OCI-LY7 (cell line): ENCODE data around the gene IAPP.

Source experiments
- CTCF ChIP-seq: fragments of 200-600 bp; sonication (generic); conservative IDR thresholded peaks from 2 replicates; pipeline ENCODE4 v1.5.1; 2014; ENCODE audit warnings: mild to moderate bottlenecking, antibody characterized with exemption, low read length, moderate library complexity, mixed read lengths
- EZH2phosphoT487 ChIP-seq: fragments of 200-600 bp; sonication (generic); IDR thresholded peaks from 2 replicates; pipeline ENCODE4 v1.6.1; 2018; ENCODE audit warnings: low read depth, borderline replicate concordance, mild to moderate bottlenecking, mixed run types, antibody characterized with exemption, low read length, moderate library complexity, mixed read lengths

DNA sequence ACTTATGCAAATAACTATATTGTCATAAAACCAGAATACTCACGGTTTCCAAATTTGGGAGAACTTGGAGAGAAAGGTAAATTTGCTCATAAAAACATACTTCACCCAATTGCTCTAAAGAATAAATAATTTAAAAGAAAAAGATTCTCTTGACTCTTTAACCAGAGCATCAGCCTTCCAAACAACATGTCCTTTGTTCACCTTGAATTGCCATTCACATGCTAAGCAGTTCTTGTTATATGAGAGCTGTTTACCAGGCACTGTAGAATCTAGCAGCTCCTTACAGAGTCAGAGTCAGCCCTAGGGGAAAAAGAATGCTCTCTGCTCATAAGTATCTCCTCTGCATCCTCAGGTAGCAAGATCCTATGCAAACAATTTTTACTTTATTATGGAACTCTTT, 48.2 kb upstream of the IAPP start:
- no peak for TF ChIP-seq CTCF
- TF ChIP-seq EZH2phosphoT487: no peak
